ENCODE results near the gene FGD4. TPM values are rescaled to one million over a fixed set of nuclear protein-coding genes. Genes with fewer than 3 reads are reported as not detected.

The FGD4 gene
- total RNA-seq, 1 experiment from 2014 or later, result 39.7 TPM

DNA sequence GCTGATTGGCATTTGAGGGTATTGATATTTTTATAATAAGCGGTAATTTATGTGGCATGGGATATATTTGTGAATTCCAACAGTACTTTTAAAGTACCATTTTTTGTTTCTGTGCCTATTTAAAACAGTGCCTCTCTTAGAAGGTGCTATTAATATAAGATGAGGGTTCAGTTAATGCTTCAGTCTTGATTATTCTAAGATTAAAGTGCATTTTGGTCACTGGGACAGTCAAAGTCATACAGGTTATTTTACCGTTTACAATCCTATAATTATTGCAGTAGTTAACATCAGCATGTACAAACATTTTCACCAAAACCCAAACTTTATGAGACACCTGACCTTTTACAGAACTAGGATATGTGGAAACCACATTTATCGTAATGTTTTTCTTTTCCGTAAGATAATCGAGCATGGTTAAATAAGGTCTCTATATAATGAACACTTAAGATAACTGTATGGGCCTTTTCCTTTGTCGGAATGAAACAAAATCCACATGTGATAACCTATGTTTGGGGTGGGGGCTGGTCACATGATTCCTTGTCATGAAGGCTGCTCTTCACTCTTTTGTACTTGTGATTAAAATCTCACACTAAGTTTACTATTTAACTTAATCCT is 242.0 kb downstream of the FGD4 start:
- POLR2A ChIA-PET, result no interaction called here
- H3K27me3 Mint-ChIP-seq (ENCODE audit: low read depth), result no peaks in the 10 kb centered on the region
- ATAC-seq, result no peak
- no peaks in the 10 kb centered on the region for H3K4me1 Mint-ChIP-seq
- DNase-seq (ENCODE audit: low spot score), result no peak
- no peak overlapping the region for H3K27ac Mint-ChIP-seq
- CTCF ChIA-PET, result no interaction called here
- H3K4me3 Mint-ChIP-seq, result no peak overlapping the region
- H3K9me3 Mint-ChIP-seq, result no peaks in the 10 kb centered on the region
- peaks cover 42% of the 10 kb centered on the region for H3K36me3 Mint-ChIP-seq
- TF ChIP-seq, protein P1, sequence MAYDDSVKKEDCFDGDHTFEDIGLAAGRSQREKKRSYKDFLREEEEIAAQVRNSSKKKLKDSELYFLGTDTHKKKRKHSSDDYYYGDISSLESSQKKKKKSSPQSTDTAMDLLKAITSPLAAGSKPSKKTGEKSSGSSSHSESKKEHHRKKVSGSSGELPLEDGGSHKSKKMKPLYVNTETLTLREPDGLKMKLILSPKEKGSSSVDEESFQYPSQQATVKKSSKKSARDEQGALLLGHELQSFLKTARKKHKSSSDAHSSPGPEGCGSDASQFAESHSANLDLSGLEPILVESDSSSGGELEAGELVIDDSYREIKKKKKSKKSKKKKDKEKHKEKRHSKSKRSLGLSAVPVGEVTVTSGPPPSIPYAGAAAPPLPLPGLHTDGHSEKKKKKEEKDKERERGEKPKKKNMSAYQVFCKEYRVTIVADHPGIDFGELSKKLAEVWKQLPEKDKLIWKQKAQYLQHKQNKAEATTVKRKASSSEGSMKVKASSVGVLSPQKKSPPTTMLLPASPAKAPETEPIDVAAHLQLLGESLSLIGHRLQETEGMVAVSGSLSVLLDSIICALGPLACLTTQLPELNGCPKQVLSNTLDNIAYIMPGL (CRISPR knock-in tag; IDR thresholded peaks at IDR 0.05), result no peak
- TF ChIP-seq, protein P2, sequence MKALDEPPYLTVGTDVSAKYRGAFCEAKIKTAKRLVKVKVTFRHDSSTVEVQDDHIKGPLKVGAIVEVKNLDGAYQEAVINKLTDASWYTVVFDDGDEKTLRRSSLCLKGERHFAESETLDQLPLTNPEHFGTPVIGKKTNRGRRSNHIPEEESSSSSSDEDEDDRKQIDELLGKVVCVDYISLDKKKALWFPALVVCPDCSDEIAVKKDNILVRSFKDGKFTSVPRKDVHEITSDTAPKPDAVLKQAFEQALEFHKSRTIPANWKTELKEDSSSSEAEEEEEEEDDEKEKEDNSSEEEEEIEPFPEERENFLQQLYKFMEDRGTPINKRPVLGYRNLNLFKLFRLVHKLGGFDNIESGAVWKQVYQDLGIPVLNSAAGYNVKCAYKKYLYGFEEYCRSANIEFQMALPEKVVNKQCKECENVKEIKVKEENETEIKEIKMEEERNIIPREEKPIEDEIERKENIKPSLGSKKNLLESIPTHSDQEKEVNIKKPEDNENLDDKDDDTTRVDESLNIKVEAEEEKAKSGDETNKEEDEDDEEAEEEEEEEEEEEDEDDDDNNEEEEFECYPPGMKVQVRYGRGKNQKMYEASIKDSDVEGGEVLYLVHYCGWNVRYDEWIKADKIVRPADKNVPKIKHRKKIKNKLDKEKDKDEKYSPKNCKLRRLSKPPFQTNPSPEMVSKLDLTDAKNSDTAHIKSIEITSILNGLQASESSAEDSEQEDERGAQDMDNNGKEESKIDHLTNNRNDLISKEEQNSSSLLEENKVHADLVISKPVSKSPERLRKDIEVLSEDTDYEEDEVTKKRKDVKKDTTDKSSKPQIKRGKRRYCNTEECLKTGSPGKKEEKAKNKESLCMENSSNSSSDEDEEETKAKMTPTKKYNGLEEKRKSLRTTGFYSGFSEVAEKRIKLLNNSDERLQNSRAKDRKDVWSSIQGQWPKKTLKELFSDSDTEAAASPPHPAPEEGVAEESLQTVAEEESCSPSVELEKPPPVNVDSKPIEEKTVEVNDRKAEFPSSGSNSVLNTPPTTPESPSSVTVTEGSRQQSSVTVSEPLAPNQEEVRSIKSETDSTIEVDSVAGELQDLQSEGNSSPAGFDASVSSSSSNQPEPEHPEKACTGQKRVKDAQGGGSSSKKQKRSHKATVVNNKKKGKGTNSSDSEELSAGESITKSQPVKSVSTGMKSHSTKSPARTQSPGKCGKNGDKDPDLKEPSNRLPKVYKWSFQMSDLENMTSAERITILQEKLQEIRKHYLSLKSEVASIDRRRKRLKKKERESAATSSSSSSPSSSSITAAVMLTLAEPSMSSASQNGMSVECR (CRISPR knock-in tag; IDR thresholded peaks at IDR 0.05; ENCODE audit: borderline replicate concordance), result no peak
- no peak for TF ChIP-seq CREM (CRISPR knock-in tag; IDR thresholded peaks at IDR 0.05)
- no peak for TF ChIP-seq ZNF121 (CRISPR knock-in tag; IDR thresholded peaks at IDR 0.05)
- TF ChIP-seq, protein P3, sequence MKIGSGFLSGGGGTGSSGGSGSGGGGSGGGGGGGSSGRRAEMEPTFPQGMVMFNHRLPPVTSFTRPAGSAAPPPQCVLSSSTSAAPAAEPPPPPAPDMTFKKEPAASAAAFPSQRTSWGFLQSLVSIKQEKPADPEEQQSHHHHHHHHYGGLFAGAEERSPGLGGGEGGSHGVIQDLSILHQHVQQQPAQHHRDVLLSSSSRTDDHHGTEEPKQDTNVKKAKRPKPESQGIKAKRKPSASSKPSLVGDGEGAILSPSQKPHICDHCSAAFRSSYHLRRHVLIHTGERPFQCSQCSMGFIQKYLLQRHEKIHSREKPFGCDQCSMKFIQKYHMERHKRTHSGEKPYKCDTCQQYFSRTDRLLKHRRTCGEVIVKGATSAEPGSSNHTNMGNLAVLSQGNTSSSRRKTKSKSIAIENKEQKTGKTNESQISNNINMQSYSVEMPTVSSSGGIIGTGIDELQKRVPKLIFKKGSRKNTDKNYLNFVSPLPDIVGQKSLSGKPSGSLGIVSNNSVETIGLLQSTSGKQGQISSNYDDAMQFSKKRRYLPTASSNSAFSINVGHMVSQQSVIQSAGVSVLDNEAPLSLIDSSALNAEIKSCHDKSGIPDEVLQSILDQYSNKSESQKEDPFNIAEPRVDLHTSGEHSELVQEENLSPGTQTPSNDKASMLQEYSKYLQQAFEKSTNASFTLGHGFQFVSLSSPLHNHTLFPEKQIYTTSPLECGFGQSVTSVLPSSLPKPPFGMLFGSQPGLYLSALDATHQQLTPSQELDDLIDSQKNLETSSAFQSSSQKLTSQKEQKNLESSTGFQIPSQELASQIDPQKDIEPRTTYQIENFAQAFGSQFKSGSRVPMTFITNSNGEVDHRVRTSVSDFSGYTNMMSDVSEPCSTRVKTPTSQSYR (CRISPR knock-in tag; IDR thresholded peaks at IDR 0.05), result no peak
- TF ChIP-seq PRRX2 (CRISPR knock-in tag; IDR thresholded peaks at IDR 0.05), result no peak
- no peak for TF ChIP-seq NR3C1 (CRISPR knock-in tag; conservative IDR thresholded peaks at IDR 0.05; ENCODE audit: low read depth)
- no peak for TF ChIP-seq ZNF219 (CRISPR knock-in tag; IDR thresholded peaks at IDR 0.05; ENCODE audit: borderline replicate concordance)
- TF ChIP-seq, protein P4, sequence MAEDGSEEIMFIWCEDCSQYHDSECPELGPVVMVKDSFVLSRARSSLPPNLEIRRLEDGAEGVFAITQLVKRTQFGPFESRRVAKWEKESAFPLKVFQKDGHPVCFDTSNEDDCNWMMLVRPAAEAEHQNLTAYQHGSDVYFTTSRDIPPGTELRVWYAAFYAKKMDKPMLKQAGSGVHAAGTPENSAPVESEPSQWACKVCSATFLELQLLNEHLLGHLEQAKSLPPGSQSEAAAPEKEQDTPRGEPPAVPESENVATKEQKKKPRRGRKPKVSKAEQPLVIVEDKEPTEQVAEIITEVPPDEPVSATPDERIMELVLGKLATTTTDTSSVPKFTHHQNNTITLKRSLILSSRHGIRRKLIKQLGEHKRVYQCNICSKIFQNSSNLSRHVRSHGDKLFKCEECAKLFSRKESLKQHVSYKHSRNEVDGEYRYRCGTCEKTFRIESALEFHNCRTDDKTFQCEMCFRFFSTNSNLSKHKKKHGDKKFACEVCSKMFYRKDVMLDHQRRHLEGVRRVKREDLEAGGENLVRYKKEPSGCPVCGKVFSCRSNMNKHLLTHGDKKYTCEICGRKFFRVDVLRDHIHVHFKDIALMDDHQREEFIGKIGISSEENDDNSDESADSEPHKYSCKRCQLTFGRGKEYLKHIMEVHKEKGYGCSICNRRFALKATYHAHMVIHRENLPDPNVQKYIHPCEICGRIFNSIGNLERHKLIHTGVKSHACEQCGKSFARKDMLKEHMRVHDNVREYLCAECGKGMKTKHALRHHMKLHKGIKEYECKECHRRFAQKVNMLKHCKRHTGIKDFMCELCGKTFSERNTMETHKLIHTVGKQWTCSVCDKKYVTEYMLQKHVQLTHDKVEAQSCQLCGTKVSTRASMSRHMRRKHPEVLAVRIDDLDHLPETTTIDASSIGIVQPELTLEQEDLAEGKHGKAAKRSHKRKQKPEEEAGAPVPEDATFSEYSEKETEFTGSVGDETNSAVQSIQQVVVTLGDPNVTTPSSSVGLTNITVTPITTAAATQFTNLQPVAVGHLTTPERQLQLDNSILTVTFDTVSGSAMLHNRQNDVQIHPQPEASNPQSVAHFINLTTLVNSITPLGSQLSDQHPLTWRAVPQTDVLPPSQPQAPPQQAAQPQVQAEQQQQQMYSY (CRISPR knock-in tag; IDR thresholded peaks at IDR 0.05), result no peak
- no peak for TF ChIP-seq FOXP1 (CRISPR knock-in tag; IDR thresholded peaks at IDR 0.05; ENCODE audit: borderline replicate concordance)
- TF ChIP-seq, protein P5, sequence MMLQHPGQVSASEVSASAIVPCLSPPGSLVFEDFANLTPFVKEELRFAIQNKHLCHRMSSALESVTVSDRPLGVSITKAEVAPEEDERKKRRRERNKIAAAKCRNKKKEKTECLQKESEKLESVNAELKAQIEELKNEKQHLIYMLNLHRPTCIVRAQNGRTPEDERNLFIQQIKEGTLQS (CRISPR knock-in tag; conservative IDR thresholded peaks at IDR 0.05), result no peak
- TF ChIP-seq ZNF317 (CRISPR knock-in tag; IDR thresholded peaks at IDR 0.05; ENCODE audit: borderline replicate concordance, low read depth), result no peak
- TF ChIP-seq, protein P6, sequence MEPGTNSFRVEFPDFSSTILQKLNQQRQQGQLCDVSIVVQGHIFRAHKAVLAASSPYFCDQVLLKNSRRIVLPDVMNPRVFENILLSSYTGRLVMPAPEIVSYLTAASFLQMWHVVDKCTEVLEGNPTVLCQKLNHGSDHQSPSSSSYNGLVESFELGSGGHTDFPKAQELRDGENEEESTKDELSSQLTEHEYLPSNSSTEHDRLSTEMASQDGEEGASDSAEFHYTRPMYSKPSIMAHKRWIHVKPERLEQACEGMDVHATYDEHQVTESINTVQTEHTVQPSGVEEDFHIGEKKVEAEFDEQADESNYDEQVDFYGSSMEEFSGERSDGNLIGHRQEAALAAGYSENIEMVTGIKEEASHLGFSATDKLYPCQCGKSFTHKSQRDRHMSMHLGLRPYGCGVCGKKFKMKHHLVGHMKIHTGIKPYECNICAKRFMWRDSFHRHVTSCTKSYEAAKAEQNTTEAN (CRISPR knock-in tag; IDR thresholded peaks at IDR 0.05), result no peak
- no peak for TF ChIP-seq MYBL2 (CRISPR knock-in tag; IDR thresholded peaks at IDR 0.05)

All from WTC11 (cell line).